ENCODE results near the gene CREB5.

Gene CREB5

DNA sequence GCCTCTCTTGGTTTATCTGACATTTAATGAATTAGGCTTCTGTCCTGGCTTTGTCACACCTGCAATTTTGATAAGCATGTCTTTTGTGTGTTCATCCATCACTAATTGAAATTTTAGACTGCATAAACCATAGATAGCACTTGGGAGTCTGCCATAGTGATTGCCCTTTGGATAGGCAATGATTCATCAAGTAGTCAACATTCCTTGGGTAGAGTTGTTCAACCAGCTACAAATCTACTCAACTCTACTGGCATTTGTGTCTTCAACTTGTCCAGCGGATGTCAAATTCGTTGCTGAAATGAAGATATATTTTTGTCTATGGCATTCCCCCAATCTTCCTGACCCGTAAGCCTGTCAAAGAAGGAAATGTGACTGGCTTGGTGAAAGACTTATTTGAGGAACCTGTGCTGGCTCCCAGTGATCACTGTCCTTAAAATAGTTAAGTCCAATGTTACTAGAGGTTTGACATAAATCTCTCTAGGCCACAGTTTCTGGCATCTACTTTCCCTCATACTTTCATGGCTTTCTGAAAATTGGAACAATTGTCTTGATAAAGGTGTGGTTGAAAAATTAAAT lies 33.7 kb upstream of the CREB5 start:
- 95% methylated on average over 3 of the region's 3 CpGs for WGBS

DNA sequence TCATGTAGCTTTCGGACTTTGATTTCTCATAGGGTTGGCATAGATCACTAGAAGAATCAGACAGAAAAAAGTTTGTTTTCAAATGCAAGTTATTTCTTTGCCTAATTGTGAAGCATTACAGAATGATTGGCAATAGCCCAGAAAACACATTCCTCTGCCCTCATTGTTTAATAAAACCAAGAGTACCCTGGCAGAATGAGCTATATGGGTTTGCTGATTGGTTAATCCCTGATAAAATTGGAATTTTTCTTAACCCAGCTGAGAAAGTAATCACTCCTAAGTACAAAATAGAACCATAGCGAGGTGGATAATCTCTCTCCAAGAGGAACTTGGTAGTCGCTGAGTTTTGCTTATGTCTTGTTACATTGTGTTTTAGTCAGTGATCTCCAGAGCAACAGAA lies 30.9 kb upstream of the CREB5 start:
- DNase-seq = no peak
- Histone ChIP-seq H2BK5ac (ENCODE audit: low read depth, low read length, poor library complexity, severe bottlenecking) (no peak overlapping the region), H3K4ac (ENCODE audit: low read depth in 1 of 2, low read length in 2 of 2) (no peak overlapping the region), H3K14ac (ENCODE audit: low read length in 2 of 2) (no peak overlapping the region), H3K23ac (ENCODE audit: low read length in 2 of 2) (no peak overlapping the region), H4K8ac (ENCODE audit: low read length) (no peak overlapping the region), H2BK120ac (ENCODE audit: low read depth, low read length) (no peak overlapping the region), H3K4me3 (ENCODE audit: insufficient read depth in 1 of 2, low read depth in 1 of 2, low read length in 2 of 2) (no peak overlapping the region), H3K4me1 (ENCODE audit: control insufficient read depth, insufficient read depth, low read depth, low read length) (no peaks in the 10 kb centered on the region), H2AK5ac (ENCODE audit: low read length, severe bottlenecking) (no peak overlapping the region), H3K79me1 (replicated peaks; ENCODE audit: low read length, poor library complexity, severe bottlenecking) (no peaks in the 10 kb centered on the region), H3K36me3 (ENCODE audit: control insufficient read depth in 1 of 2, insufficient read depth in 2 of 2, low read depth in 1 of 2, low read length in 2 of 2) (no peaks in the 10 kb centered on the region), H2BK12ac (ENCODE audit: low read length in 2 of 2) (no peak overlapping the region), H2AFZ (ENCODE audit: low read depth, low read length) (no peak overlapping the region), H4K91ac (ENCODE audit: low read length) (no peak overlapping the region), H3K27ac (ENCODE audit: low read length, poor library complexity, severe bottlenecking) (no peak overlapping the region), H3K4me2 (ENCODE audit: low read length, poor library complexity, severe bottlenecking) (no peak overlapping the region), H3K9me3 (ENCODE audit: control insufficient read depth, low read length) (no peaks in the 10 kb centered on the region), H2BK15ac (ENCODE audit: low read depth, poor library complexity, severe bottlenecking) (no peak overlapping the region), H3K27me3 (ENCODE audit: control insufficient read depth in 1 of 2, insufficient read depth in 1 of 2, low read length in 2 of 2) (no peaks in the 10 kb centered on the region), H3K18ac (ENCODE audit: low read depth in 1 of 2, low read length in 2 of 2) (no peak overlapping the region), H3K9ac (ENCODE audit: low read length) (no peak overlapping the region)
- WGBS = 91% methylated on average over 2 of the region's 3 CpGs

More for the DNA sequence above, 33.7 kb upstream of the CREB5 start:
- Histone ChIP-seq H2AFZ (ENCODE audit: low read depth, low read length) (no peak overlapping the region), H4K91ac (ENCODE audit: low read length) (no peak overlapping the region), H3K27ac (ENCODE audit: low read length, poor library complexity, severe bottlenecking) (no peak overlapping the region), H2BK12ac (ENCODE audit: low read length in 2 of 2) (no peak overlapping the region), H3K23ac (ENCODE audit: low read length in 2 of 2) (no peak overlapping the region), H3K9ac (ENCODE audit: low read length) (no peak overlapping the region), H3K79me1 (replicated peaks; ENCODE audit: low read length, poor library complexity, severe bottlenecking) (no peaks in the 10 kb centered on the region), H3K14ac (ENCODE audit: low read length in 2 of 2) (no peak overlapping the region), H3K4ac (ENCODE audit: low read depth in 1 of 2, low read length in 2 of 2) (no peak overlapping the region), H3K27me3 (ENCODE audit: control insufficient read depth in 1 of 2, insufficient read depth in 1 of 2, low read length in 2 of 2) (no peaks in the 10 kb centered on the region), H3K4me2 (ENCODE audit: low read length, poor library complexity, severe bottlenecking) (no peak overlapping the region), H2BK5ac (ENCODE audit: low read depth, low read length, poor library complexity, severe bottlenecking) (no peak overlapping the region), H2BK15ac (ENCODE audit: low read depth, poor library complexity, severe bottlenecking) (no peak overlapping the region), H3K36me3 (ENCODE audit: control insufficient read depth in 1 of 2, insufficient read depth in 2 of 2, low read depth in 1 of 2, low read length in 2 of 2) (no peaks in the 10 kb centered on the region), H3K18ac (ENCODE audit: low read depth in 1 of 2, low read length in 2 of 2) (no peak overlapping the region), H3K9me3 (ENCODE audit: control insufficient read depth, low read length) (no peaks in the 10 kb centered on the region), H3K4me1 (ENCODE audit: control insufficient read depth, insufficient read depth, low read depth, low read length) (no peaks in the 10 kb centered on the region), H2AK5ac (ENCODE audit: low read length, severe bottlenecking) (no peak overlapping the region), H2BK120ac (ENCODE audit: low read depth, low read length) (no peak overlapping the region), H4K8ac (ENCODE audit: low read length) (no peak overlapping the region), H3K4me3 (ENCODE audit: insufficient read depth in 1 of 2, low read depth in 1 of 2, low read length in 2 of 2) (no peak overlapping the region)
- DNase-seq = no peak

DNA sequence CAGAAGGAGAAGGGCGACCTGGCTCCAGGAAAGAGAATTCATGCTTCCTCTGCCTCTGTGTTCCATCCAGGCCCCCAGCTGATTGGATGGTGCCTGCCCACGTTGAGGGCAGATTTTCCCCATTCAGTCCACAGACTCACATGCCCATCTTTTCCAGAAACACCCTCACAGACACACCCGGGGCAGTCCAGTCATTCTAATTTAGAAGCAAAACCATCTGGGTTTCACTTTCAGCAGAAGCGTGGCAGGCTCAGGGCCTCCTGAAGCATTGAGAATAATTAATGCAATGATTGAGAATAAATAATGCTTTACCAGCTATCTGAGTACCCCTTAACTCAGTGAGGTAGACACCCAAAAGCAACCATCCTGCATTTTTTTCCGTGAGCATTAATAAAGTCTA lies 30.2 kb upstream of the CREB5 start:
- H2AFZ ChIP-seq (ENCODE audit: low read depth, low read length) = no peak overlapping the region
- no peak overlapping the region for H2AK5ac ChIP-seq (ENCODE audit: low read length, severe bottlenecking)
- DNase-seq = no peak
- no peak overlapping the region for H2BK12ac ChIP-seq (ENCODE audit: low read length in 2 of 2)
- no peak overlapping the region for H3K9ac ChIP-seq (ENCODE audit: low read length)
- H3K79me1 ChIP-seq (replicated peaks; ENCODE audit: low read length, poor library complexity, severe bottlenecking) = no peaks in the 10 kb centered on the region
- no peaks in the 10 kb centered on the region for H3K9me3 ChIP-seq (ENCODE audit: control insufficient read depth, low read length)
- no peaks in the 10 kb centered on the region for H3K36me3 ChIP-seq (ENCODE audit: control insufficient read depth in 1 of 2, insufficient read depth in 2 of 2, low read depth in 1 of 2, low read length in 2 of 2)
- H4K8ac ChIP-seq (ENCODE audit: low read length) = no peak overlapping the region
- no peak overlapping the region for H3K4me3 ChIP-seq (ENCODE audit: insufficient read depth in 1 of 2, low read depth in 1 of 2, low read length in 2 of 2)
- H3K4me2 ChIP-seq (ENCODE audit: low read length, poor library complexity, severe bottlenecking) = no peak overlapping the region
- no peak overlapping the region for H3K27ac ChIP-seq (ENCODE audit: low read length, poor library complexity, severe bottlenecking)
- no peak overlapping the region for H3K14ac ChIP-seq (ENCODE audit: low read length in 2 of 2)
- H3K18ac ChIP-seq (ENCODE audit: low read depth in 1 of 2, low read length in 2 of 2) = no peak overlapping the region
- H2BK15ac ChIP-seq (ENCODE audit: low read depth, poor library complexity, severe bottlenecking) = no peak overlapping the region
- H4K91ac ChIP-seq (ENCODE audit: low read length) = no peak overlapping the region
- WGBS = 69% methylated on average over 2 of the region's 5 CpGs
- no peak overlapping the region for H3K4ac ChIP-seq (ENCODE audit: low read depth in 1 of 2, low read length in 2 of 2)
- no peaks in the 10 kb centered on the region for H3K4me1 ChIP-seq (ENCODE audit: control insufficient read depth, insufficient read depth, low read depth, low read length)
- no peak overlapping the region for H2BK5ac ChIP-seq (ENCODE audit: low read depth, low read length, poor library complexity, severe bottlenecking)
- H3K23ac ChIP-seq (ENCODE audit: low read length in 2 of 2) = no peak overlapping the region
- H2BK120ac ChIP-seq (ENCODE audit: low read depth, low read length) = no peak overlapping the region
- no peaks in the 10 kb centered on the region for H3K27me3 ChIP-seq (ENCODE audit: control insufficient read depth in 1 of 2, insufficient read depth in 1 of 2, low read length in 2 of 2)

DNA sequence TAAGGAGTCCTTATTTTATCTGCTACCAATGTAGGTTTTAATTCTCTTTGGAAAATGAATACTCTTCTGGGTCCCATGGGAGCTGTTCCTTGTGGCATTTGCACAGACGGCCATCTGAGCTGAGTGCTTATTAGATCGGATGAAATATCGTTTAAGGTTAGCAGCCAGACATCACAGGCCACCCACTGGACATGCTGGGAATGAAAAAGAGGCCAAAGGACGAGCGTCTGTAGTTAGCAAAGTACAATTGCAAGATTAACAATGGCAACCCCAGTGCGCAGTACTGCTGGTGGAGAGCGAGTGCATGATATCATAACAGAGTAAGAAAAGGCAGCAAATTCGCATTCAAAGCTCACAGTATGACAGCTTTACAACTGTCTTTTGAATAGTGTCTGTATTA lies 28.3 kb upstream of the CREB5 start:
- H3K9me3 ChIP-seq (ENCODE audit: control insufficient read depth, low read length) = no peaks in the 10 kb centered on the region
- no peaks in the 10 kb centered on the region for H3K79me1 ChIP-seq (replicated peaks; ENCODE audit: low read length, poor library complexity, severe bottlenecking)
- no peaks in the 10 kb centered on the region for H3K36me3 ChIP-seq (ENCODE audit: control insufficient read depth in 1 of 2, insufficient read depth in 2 of 2, low read depth in 1 of 2, low read length in 2 of 2)
- H2AFZ ChIP-seq (ENCODE audit: low read depth, low read length) = no peak overlapping the region
- no peak overlapping the region for H4K91ac ChIP-seq (ENCODE audit: low read length)
- H4K8ac ChIP-seq (ENCODE audit: low read length) = no peak overlapping the region
- no peak overlapping the region for H2BK5ac ChIP-seq (ENCODE audit: low read depth, low read length, poor library complexity, severe bottlenecking)
- no peak overlapping the region for H3K9ac ChIP-seq (ENCODE audit: low read length)
- no peak overlapping the region for H3K4me2 ChIP-seq (ENCODE audit: low read length, poor library complexity, severe bottlenecking)
- H3K27ac ChIP-seq (ENCODE audit: low read length, poor library complexity, severe bottlenecking) = no peak overlapping the region
- H3K27me3 ChIP-seq (ENCODE audit: control insufficient read depth in 1 of 2, insufficient read depth in 1 of 2, low read length in 2 of 2) = no peaks in the 10 kb centered on the region
- H3K4me1 ChIP-seq (ENCODE audit: control insufficient read depth, insufficient read depth, low read depth, low read length) = no peaks in the 10 kb centered on the region
- H3K23ac ChIP-seq (ENCODE audit: low read length in 2 of 2) = no peak overlapping the region
- H3K18ac ChIP-seq (ENCODE audit: low read depth in 1 of 2, low read length in 2 of 2) = no peak overlapping the region
- H2BK15ac ChIP-seq (ENCODE audit: low read depth, poor library complexity, severe bottlenecking) = no peak overlapping the region
- no peak overlapping the region for H3K4ac ChIP-seq (ENCODE audit: low read depth in 1 of 2, low read length in 2 of 2)
- H3K4me3 ChIP-seq (ENCODE audit: insufficient read depth in 1 of 2, low read depth in 1 of 2, low read length in 2 of 2) = no peak overlapping the region
- H2AK5ac ChIP-seq (ENCODE audit: low read length, severe bottlenecking) = no peak overlapping the region
- WGBS = 84% methylated on average over 8 of the region's 8 CpGs
- no peak overlapping the region for H3K14ac ChIP-seq (ENCODE audit: low read length in 2 of 2)
- H2BK12ac ChIP-seq (ENCODE audit: low read length in 2 of 2) = no peak overlapping the region
- no peak for DNase-seq
- no peak overlapping the region for H2BK120ac ChIP-seq (ENCODE audit: low read depth, low read length)

All from mesenchymal stem cell (in vitro differentiated cells and primary cell).